Activated T-cell treated with anti-CD3 and anti-CD28 coated beads, Interleukin-2, amount 50 U/mL, for 72 hours (primary cell): Measurements from ENCODE around the gene C16orf86. TPM values are rescaled to one million over a fixed set of nuclear protein-coding genes. Genes with fewer than 3 reads are reported as not detected.
A peak's percentile ranks its signal among the peaks of the same experiment; 100 is the strongest.

Experiments
- ATAC-seq, 2 donors: fragments of 150-1000 bp; cut with Tn5 transposase; replicated peaks in 1 of 2; 2 replicates each; pipeline ENCODE4 v1.10.0; 2021; ENCODE audit warnings: moderate library complexity in 2 of 2, mild to moderate bottlenecking in 1 of 2
- DNase-seq, 2 donors: peaks; one replicate each; pipeline ENCODE4 v3.0.0; 2021 to 2022; ENCODE audit warnings: mixed read lengths in 1 of 2
- H3K27ac Mint-ChIP-seq: one replicate; pipeline ENCODE4 v1.8.0; 2022; ENCODE audit warnings: mild to moderate bottlenecking, moderate library complexity, mixed read lengths
- H3K27me3 Mint-ChIP-seq: one replicate; pipeline ENCODE4 v1.8.0; 2022; ENCODE audit warnings: low read depth, mixed read lengths
- H3K36me3 Mint-ChIP-seq, 2 donors: one replicate each; pipeline ENCODE4 v1.8.0; 2022; ENCODE audit warnings: mixed read lengths in 2 of 2, mild to moderate bottlenecking in 1 of 2; ENCODE audit not compliant: insufficient read depth in 2 of 2
- H3K4me1 Mint-ChIP-seq: one replicate; pipeline ENCODE4 v1.8.0; 2022; ENCODE audit warnings: low read depth, mixed read lengths
- H3K4me3 Mint-ChIP-seq, 2 donors: one replicate each; pipeline ENCODE4 v1.8.0; 2022; ENCODE audit warnings: mild to moderate bottlenecking in 2 of 2, mixed read lengths in 2 of 2, moderate library complexity in 2 of 2
- H3K9me3 Mint-ChIP-seq, 2 donors: one replicate each; pipeline ENCODE4 v1.8.0; 2022; ENCODE audit warnings: mixed read lengths in 2 of 2
- total RNA-seq, 2 donors: library from RNA; stranded (reverse); gene quantifications; one replicate each; pipeline ENCODE4 v1.2.3, GENCODE V29; 2022

C16orf86 gene
- total RNA-seq, 2 donors from 2014 or later: 4.9 to 5.9 TPM

- no peaks in the 10 kb centered on the region for H3K9me3 Mint-ChIP-seq
- no peaks in the 10 kb centered on the region for H3K27me3 Mint-ChIP-seq
- peaks cover 26% of the 10 kb centered on the region for H3K4me1 Mint-ChIP-seq
- DNase-seq: no peak
- peaks cover 1 to 12% of the 10 kb centered on the region in 2 donors for H3K36me3 Mint-ChIP-seq
- no peak for ATAC-seq
- no peak overlapping the region for H3K4me3 Mint-ChIP-seq
- H3K27ac Mint-ChIP-seq: no peak overlapping the region
Observed at GRCh38 chr16:67648764-67649407, 17.7 kb upstream of the C16orf86 start.

- Mint-ChIP-seq H3K27me3 (no peaks in the 10 kb centered on the region), H3K9me3 (no peaks in the 10 kb centered on the region), H3K36me3 (peaks cover 1 to 12% of the 10 kb centered on the region in 2 donors), H3K4me1 (peaks cover 22% of the 10 kb centered on the region), H3K27ac (no peak overlapping the region), H3K4me3 (no peak overlapping the region)
- no peak for DNase-seq
- no peak for ATAC-seq
Observed at GRCh38 chr16:67649494-67649931, 17.1 kb upstream of the C16orf86 start.

- H3K27me3 Mint-ChIP-seq: no peaks in the 10 kb centered on the region
- ATAC-seq (no peak), DNase-seq (no peak)
- no peak overlapping the region for H3K27ac Mint-ChIP-seq
- H3K4me1 Mint-ChIP-seq: peaks cover 20% of the 10 kb centered on the region
- no peak overlapping the region for H3K4me3 Mint-ChIP-seq
- H3K36me3 Mint-ChIP-seq: peaks cover 1 to 12% of the 10 kb centered on the region in 2 donors
- H3K9me3 Mint-ChIP-seq: no peaks in the 10 kb centered on the region
Observed at GRCh38 chr16:67650023-67650422, 16.6 kb upstream of the C16orf86 start.

GRCh38 chr16:67651039-67651438 is 15.6 kb upstream of the C16orf86 start:
- H3K4me1 Mint-ChIP-seq: peaks cover 20% of the 10 kb centered on the region
- no peak overlapping the region for H3K27ac Mint-ChIP-seq
- DNase-seq: no peak
- ATAC-seq: no peak
- no peaks in the 10 kb centered on the region for H3K27me3 Mint-ChIP-seq
- H3K9me3 Mint-ChIP-seq: no peaks in the 10 kb centered on the region
- H3K36me3 Mint-ChIP-seq: peaks cover 5 to 17% of the 10 kb centered on the region in 2 donors
- no peak overlapping the region for H3K4me3 Mint-ChIP-seq

DNA sequence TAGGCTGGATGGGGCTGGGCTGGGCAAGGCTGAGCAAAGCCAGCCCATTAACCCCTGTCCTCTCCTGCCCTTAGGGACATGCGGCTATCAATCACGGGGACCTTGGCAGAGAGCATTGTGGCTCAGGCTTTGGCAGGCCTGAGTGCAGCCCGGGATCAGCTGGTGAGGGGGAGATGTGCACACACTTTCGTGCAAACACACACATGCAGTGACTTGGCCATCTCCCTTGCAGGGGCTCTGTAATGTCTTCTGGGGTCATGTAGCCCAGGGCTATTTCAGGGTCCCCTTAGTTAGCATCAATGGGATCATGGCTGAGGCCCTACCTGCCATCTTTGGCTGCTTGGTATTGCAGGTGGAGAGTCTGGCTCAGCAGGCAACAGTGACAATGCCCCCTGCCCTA is 14.8 kb upstream of the C16orf86 start:
- Mint-ChIP-seq H3K27ac (no peak overlapping the region), H3K4me1 (peaks cover 15% of the 10 kb centered on the region), H3K27me3 (no peaks in the 10 kb centered on the region), H3K4me3 (no peak overlapping the region), H3K36me3 (peaks cover 5 to 17% of the 10 kb centered on the region in 2 donors), H3K9me3 (no peaks in the 10 kb centered on the region)
- DNase-seq (no peak), ATAC-seq (no peak)

GRCh38 chr16:67652578-67653127 is 14.0 kb upstream of the C16orf86 start:
- ATAC-seq (no peak), DNase-seq (no peak)
- Mint-ChIP-seq H3K27me3 (no peaks in the 10 kb centered on the region), H3K9me3 (no peaks in the 10 kb centered on the region), H3K27ac (no peak overlapping the region), H3K4me3 (no peak overlapping the region), H3K4me1 (peaks cover 11% of the 10 kb centered on the region), H3K36me3 (peaks cover 5 to 17% of the 10 kb centered on the region in 2 donors)

DNA sequence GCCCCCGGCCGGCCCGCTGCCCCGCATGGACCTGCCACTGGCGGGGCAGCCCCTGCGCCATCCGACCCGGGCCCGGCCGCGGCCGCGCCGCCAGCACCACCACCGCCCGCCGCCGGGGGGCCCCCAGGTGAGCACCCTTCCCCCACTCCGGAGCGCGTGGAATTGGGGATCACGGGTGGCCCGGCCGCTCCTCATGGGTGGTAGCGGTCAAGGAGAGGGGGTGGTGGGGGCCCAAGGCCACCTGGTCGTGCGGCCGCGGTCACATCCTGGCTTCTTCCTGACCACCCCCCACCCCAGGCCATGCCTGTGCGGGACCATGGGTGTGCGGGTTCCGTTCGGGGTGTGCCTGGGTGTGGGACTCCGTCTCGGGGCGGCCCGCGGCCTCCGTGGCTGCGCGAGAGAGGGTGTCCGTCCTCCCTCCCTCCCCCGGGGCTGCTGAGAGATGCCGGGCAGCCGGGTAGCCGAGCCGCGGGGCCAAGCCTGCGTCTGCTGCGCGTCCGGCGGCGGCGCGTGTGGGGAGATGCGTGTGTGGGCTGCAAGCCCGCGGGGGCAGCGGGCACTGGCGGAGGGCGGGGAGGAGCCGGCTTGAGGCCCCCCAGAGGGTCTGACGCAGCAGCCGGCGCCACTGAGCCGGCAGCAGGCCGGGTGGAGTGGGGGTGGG is 13.4 kb upstream of the C16orf86 start:
- peaks cover 5 to 17% of the 10 kb centered on the region in 2 donors for H3K36me3 Mint-ChIP-seq

DNA sequence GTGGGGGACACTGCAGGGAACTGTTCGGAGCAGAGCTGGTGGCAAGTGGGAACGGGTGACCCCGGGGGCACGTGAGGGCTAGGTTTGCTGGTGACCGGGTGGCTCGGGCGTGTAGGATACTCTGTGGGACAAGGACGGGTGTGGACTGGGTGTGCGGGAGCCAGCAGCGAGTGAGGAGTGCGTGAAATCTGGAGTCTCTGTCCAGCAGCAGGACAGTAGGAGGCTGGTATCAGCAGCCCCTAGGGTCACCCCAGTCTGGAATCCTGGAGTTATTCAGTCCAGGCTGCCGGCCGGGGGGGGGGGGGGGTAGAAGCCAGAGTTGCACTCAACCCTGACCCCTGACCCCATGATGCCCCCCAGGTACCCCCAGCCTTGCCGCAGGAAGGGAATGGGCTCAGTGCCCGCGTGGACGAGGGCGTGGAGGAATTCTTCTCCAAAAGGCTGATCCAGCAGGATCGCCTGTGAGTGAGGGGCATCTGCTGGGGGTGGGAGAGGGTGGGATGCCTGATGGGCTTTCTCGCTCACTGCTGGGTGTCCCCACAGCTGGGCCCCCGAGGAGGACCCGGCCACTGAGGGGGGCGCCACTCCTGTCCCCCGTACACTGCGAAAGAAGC is 12.7 kb upstream of the C16orf86 start:
- Mint-ChIP-seq H3K9me3 (no peaks in the 10 kb centered on the region), H3K27me3 (no peaks in the 10 kb centered on the region), H3K4me3 (no peak overlapping the region), H3K4me1 (peaks cover 16% of the 10 kb centered on the region), H3K27ac (no peak overlapping the region), H3K36me3 (peaks cover 6 to 16% of the 10 kb centered on the region in 2 donors)
- DNase-seq (no peak), ATAC-seq (no peak)

More for the DNA sequence above, 13.4 kb upstream of the C16orf86 start:
- H3K9me3 Mint-ChIP-seq: no peaks in the 10 kb centered on the region
- H3K27ac Mint-ChIP-seq: no peak overlapping the region
- ATAC-seq: no peak
- no peaks in the 10 kb centered on the region for H3K27me3 Mint-ChIP-seq
- H3K4me1 Mint-ChIP-seq: peaks cover 11% of the 10 kb centered on the region
- no peak for DNase-seq
- H3K4me3 Mint-ChIP-seq: no peak overlapping the region

DNA sequence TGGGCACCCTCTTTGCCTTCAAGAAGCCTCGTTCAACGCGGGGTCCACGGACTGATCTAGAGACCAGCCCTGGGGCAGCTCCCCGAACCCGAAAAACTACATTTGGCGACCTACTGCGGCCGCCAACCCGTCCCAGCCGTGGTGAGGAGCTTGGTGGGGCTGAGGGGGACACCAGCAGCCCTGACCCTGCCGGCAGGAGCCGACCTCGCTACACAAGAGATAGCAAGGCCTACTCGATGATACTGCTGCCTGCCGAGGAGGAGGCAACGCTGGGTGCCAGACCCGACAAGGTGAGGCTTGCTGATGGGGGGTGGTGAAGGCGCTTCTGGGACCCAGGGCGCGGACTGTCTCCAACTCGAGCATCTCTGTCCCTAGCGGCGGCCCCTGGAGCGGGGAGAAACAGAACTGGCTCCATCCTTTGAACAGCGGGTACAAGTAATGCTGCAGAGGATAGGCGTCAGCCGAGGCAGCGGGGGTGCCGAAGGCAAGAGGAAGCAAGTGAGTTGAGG is 12.2 kb upstream of the C16orf86 start:
- Mint-ChIP-seq H3K27me3 (no peaks in the 10 kb centered on the region), H3K4me3 (no peak overlapping the region), H3K36me3 (peaks cover 7 to 16% of the 10 kb centered on the region in 2 donors), H3K9me3 (no peaks in the 10 kb centered on the region), H3K4me1 (peaks cover 21% of the 10 kb centered on the region), H3K27ac (no peak overlapping the region)
- ATAC-seq: no peak
- DNase-seq: no peak

GRCh38 chr16:67655363-67655762 is 11.3 kb upstream of the C16orf86 start:
- DNase-seq: no peak
- Mint-ChIP-seq H3K4me3 (no peak overlapping the region), H3K9me3 (no peaks in the 10 kb centered on the region), H3K36me3 (peaks cover 11 to 13% of the 10 kb centered on the region in 2 donors), H3K27me3 (no peaks in the 10 kb centered on the region), H3K4me1 (peaks cover 16% of the 10 kb centered on the region), H3K27ac (peak overlapping the region; percentile 77)
- ATAC-seq: no peak

DNA sequence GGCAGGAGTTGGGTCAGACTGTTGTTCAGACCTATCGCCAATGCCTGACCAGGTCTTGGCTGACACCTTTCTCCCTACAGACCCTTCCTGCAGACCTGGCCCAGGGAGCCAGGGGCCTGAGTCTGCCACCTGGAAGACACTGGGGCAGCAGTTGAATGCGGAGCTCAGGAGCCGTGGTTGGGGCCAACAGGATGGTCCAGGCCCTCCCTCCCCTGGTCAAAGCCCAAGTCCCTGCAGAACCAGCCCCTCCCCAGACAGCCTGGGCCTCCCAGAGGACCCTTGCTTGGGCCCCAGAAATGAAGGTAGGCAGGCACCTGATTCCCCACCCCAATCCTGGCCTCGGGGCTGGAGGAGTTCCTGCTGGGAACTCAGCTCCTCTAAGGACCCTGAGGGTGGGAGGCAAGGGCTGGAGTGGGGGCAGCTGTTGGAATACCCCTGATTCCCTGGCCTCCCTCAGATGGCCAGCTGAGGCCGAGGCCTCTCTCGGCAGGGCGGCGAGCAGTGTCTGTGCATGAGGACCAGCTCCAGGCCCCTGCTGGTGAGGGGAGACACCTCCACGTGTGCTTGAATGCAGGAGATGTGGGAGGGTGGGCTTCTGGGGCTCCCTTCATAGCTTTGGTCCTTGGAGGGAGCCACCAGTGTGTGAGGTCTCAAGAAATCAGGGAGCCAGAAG is 10.1 kb upstream of the C16orf86 start:
- H3K9me3 Mint-ChIP-seq: no peaks in the 10 kb centered on the region
- H3K27me3 Mint-ChIP-seq: no peaks in the 10 kb centered on the region
- H3K36me3 Mint-ChIP-seq: peaks cover 11% of the 10 kb centered on the region in 2 donors
- H3K4me1 Mint-ChIP-seq: peaks cover 19% of the 10 kb centered on the region
- H3K27ac Mint-ChIP-seq: no peak overlapping the region
- ATAC-seq (no peak), DNase-seq (no peak)
- no peak overlapping the region for H3K4me3 Mint-ChIP-seq

- no peaks in the 10 kb centered on the region for H3K27me3 Mint-ChIP-seq
- H3K4me1 Mint-ChIP-seq: peaks cover 25% of the 10 kb centered on the region
- no peaks in the 10 kb centered on the region for H3K9me3 Mint-ChIP-seq
- no peak for ATAC-seq
- H3K27ac Mint-ChIP-seq: no peak overlapping the region
- no peak overlapping the region for H3K4me3 Mint-ChIP-seq
- peaks cover 9 to 11% of the 10 kb centered on the region in 2 donors for H3K36me3 Mint-ChIP-seq
- no peak for DNase-seq
Observed at GRCh38 chr16:67657017-67657608, 9.5 kb upstream of the C16orf86 start.
